HFF-Myc (cell line): ENCODE results near the gene DUSP16.
A peak's percentile ranks its signal among the peaks of the same experiment; 100 is the strongest.
"Not testable (repeated sequence)": the region's sequence is repeated elsewhere in the genome, so short reads cannot be mapped to it uniquely, and the experiment has no call there.

Source experiments
- DNase-seq: peaks from one replicate; pipeline ENCODE4 v3.0.0-alpha.2; 2011; ENCODE audit warnings: low read depth; ENCODE audit errors: extremely low read depth
- H3K4me3 ChIP-seq: replicated peaks from 2 replicates; pipeline ENCODE4 v1.5.1; 2011; ENCODE audit warnings: low read depth, mild to moderate bottlenecking, control low read depth, low read length
- CTCF ChIP-seq: IDR thresholded peaks from 2 replicates; pipeline ENCODE4 v1.5.1; 2012; ENCODE audit warnings: mild to moderate bottlenecking, low read depth, low read length, control low read depth; ENCODE audit errors: missing control alignments

Gene DUSP16

GRCh38 chr12:12507121-12507520 is 55.5 kb downstream of the DUSP16 start:
- no peak overlapping the region for H3K4me3 ChIP-seq
- no peak for TF ChIP-seq CTCF
- no peak for DNase-seq

- peak; percentile 69 for DNase-seq
- TF ChIP-seq CTCF: no peak
- peak overlapping the region; percentile 16 for H3K4me3 ChIP-seq
Observed at GRCh38 chr12:12506496-12506890, 56.2 kb downstream of the DUSP16 start.

GRCh38 chr12:12505544-12506495 is 56.8 kb downstream of the DUSP16 start:
- H3K4me3 ChIP-seq: peak overlapping the region; percentile 16
- peak; percentile 72 for DNase-seq

GRCh38 chr12:12503384-12504078 is 59.1 kb downstream of the DUSP16 start:
- DNase-seq: no peak
- H3K4me3 ChIP-seq: no peak overlapping the region
- TF ChIP-seq CTCF: no peak

More at GRCh38 chr12:12505544-12506495, 56.8 kb downstream of the DUSP16 start:
- TF ChIP-seq CTCF: no peak

- no peak overlapping the region for H3K4me3 ChIP-seq
- DNase-seq: no peak
- no peak for TF ChIP-seq CTCF
Observed at GRCh38 chr12:12502815-12503151, 59.9 kb downstream of the DUSP16 start.

GRCh38 chr12:12502130-12502814 is 60.4 kb downstream of the DUSP16 start:
- not testable (repeated sequence) for DNase-seq, H3K4me3 ChIP-seq

- no peak for TF ChIP-seq CTCF
- H3K4me3 ChIP-seq: no peak overlapping the region
- no peak for DNase-seq
Observed at GRCh38 chr12:12501121-12501520, 61.5 kb downstream of the DUSP16 start.
